NCI-H460 (cell line): Measurements from ENCODE around the gene XRCC1. TPM values are rescaled to one million over a fixed set of nuclear protein-coding genes. Genes with fewer than 3 reads are reported as not detected.
A peak's percentile ranks its signal among the peaks of the same experiment; 100 is the strongest.
"Not testable (repeated sequence)": the region's sequence is repeated elsewhere in the genome, so short reads cannot be mapped to it uniquely, and the experiment has no call there.

Source experiments
- DNase-seq: peaks from one replicate; pipeline ENCODE4 v3.0.0-alpha.2; 2016; ENCODE audit warnings: low read depth; ENCODE audit errors: extremely low read depth
- total RNA-seq: library from RNA; depleted of rRNA; stranded (reverse); fragments of >200 nt; shearing (Covaris generic); gene quantifications from 2 replicates; pipeline ENCODE4 v1.2.3, GENCODE V29; 2014

Gene XRCC1
- total RNA-seq, 1 experiment from 2014 or later, result 13.5 TPM

DNA sequence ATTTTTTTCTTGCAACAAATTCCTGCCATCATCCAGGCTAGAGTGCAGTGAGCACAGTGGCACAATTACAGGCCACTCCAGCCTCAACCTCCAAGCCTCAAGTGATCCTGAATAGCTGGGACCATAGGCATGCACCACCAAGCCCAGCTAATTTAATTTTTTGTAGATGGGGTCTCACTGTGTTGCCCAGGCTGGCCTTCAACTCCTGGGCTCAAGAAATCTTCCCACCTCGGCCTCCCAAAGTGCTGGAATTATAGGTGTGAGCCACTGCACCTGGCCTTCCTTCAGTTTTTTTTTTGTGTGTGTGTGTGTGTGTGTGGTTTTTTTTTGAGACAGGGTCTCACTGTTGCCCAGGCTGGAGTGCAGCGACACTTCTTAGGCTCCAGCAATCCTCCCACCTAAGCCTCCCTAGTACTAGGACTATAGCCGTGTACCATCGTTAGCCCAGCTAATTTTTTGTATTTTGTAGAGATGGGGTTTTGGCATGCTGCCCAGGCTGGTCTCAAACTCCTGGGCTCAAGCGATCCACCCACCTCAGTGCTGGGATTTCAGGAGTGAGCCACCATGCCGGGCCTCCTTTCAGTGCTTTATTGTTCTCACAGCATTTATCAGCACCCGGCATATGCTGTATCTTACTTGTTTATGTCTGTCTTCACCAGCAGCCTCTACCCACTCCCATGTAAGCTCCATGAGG, 30.7 kb upstream of the XRCC1 start:
- DNase-seq, result no peak

DNA sequence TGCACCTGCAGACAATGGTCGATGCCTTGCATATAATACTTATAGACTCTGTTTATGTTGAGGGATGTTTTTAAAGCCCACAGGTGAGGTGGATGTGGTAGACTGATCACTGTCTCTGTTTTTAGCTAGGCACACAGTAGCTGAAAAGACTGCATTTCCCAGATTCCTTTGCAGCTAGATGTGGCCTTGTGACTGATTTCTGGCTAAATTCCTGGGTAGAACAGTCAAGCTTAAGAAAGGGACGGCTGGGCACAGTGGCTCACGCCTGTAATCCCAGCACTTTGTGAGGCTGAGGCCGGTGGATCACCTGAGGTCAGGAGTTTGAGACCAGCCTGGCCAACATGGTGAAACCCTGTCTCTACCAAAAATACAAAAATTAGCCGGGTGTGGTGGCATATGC, 25.0 kb upstream of the XRCC1 start:
- DNase-seq, result not testable (repeated sequence)

DNA sequence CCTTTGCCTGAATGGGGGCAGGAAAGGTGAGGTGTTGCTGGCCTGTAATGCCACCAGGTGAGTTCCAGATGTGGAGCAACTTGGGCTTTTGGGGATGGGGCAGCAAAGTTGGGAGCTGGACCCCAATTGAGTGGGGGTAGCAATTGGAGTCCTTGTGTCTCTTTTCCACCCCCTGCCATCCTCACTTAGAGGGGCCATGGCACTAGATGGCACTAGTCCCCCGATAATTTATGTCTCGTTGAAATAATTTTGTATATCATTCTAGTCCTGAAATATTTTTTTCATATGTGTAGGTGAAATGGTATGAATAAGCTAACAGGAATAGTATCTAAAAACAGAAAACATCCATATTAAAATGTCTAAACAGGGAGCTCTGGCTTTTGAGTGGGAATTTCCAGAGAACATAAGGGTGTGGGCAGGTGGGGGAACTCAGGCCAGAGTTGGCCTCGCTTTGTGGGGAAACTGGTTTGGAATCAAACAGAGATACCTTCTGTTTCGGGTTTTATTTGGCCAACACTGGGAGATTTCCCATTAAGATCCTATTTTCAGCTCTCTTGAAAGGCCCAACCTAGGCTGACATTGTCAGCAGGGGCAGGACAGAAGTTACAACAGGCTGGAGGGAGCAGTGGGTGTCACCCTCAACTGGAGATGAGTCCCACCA, 24.4 kb upstream of the XRCC1 start:
- no peak for DNase-seq

DNA sequence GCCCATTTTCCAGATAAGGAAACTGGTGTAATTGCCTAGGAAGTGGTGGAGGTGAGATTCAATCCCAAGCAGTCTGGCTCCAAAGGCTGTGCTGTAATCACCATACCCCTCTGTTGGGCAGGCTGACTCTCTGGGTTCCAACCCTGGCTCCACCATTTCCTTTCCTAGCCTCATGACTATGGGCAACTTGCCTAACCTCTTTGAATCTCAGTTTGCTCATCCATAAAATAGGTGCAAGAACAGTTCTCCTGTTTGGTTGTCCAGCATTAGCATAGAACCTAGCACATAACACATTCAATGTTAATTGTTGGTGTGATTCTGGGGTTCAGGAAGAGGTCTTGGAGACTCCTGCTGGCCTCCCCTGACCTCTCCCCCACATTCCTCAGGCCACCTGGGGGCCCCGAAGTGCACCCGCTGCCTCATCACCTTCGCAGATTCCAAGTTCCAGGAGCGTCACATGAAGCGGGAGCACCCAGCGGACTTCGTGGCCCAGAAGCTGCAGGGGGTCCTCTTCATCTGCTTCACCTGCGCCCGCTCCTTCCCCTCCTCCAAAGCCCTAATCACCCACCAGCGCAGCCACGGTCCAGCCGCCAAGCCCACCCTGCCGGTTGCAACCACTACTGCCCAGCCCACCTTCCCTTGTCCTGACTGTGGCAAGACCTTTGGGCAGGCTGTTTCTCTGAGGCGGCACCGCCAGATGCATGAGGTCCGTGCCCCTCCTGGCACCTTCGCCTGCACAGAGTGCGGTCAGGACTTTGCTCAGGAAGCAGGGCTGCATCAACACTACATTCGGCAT, 23.3 kb upstream of the XRCC1 start:
- DNase-seq, result no peak

DNA sequence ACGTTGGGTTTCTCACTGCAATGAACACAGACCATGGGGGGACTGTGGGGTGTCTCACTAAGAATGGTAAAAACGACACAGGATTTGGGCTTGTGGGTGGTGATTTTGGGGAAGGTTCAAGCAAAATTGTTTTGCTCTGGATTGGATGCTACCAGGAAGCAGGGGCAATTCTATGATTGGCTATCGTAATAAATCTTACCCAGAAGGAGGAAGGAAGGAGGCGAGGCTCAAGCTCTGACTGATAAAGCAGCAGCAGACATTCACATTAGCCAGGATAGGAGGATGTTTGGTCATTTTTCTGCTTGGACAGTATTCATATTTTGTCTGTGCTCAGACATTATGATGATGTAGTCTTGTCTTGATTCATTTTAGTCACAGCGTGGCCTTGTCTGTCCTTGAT, 22.5 kb upstream of the XRCC1 start:
- no peak for DNase-seq

DNA sequence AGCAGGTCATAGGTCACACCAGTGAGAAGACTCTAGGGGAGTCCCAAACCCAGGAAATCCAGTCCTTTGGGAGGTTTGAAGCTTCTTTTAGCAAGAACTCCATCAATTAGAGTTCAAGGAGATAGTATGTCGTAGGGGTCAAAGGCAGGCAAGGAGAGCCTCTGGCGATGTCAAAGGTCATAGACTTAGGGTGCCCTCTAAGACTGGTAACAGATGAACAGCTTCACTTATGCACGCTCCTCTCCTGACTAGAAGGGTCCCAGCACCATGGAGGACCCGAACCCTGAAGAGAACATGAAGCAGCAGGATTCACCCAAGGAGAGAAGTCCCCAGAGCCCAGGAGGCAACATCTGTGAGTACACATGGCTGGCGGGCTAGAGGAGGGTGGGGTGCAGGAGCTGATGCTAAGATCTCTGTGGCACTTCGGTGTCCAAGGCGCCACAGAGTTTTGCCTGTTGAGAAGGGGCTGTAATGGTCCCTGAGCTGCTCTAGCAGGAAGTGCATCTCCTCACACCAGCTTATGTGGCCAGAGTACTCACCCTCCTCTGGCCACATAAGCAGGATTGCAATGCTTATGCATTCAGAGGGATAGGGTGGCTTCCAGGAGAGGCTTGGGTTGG, 21.6 kb upstream of the XRCC1 start:
- no peak for DNase-seq

DNA sequence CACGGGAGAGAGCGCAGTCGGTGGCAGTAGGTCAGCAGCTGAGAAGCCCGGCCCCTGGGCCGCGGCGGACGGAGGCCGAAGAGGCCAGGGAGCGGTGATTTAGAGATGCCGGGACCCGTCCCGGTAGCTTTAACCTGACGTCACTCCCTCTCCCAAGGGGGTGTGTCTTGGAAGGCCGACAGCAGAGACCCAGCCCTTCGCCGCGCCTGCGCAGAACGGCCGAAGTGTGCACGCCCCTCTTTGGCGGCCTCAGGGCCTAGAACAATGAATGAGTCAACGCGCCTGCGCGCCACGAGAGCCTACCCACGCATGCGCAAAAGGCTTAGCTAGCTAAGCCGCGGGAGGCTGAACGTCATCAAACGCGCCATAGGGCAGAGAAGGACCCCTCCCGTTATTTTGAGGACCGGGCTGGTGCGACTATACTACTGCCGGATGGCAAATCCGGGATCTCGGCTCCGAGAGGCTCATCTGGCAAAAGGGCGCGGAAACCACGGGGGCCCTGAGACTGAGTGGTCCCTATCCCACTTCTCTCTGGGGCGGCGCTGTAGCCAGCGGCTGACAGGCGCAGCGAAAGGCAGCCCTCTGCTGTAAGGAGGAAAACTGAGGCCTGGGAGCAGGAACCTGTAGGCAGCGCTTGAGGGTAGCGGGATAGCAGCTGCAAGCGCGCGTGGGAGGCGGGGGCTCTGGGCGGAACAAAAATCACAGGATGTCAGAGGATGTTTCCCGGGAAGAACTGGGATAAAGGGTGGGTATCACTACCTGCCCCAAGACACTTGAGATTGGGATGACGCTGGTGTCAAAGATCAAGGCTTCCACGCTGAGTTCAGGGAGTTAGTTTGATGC, 20.9 kb upstream of the XRCC1 start, which contains the start of the genes IRGQ and ZNF576:
Gene IRGQ, minus strand, starts transcription at position 136 of the 843 bp plus-strand sequence. CDS start 796 bp downstream, outside the sequence.
Gene ZNF576, plus strand, starts transcription at position 597 of the 843 bp plus-strand sequence. CDS start 514 bp downstream, outside the sequence.
- DNase-seq, result peak; percentile 99

DNA sequence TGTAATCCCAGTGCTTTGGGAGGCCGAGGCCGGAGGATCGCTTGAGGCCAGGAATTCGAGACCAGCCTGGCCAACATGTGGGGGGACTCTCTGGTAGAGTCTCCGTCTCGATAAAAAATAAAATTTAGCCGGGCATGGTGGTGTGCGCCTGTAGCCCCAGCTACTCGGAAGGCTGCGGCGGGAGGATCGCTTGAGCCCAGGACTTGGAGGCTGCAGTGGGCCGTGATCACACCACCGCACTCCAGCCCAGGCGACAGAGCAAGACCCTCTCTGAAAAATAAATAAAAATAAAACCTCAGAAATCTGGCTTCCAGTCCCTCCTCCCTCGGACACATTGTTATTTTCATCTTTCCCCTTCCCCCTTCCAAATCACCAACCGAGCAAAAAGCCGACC, 20.3 kb upstream of the XRCC1 start:
- DNase-seq, result no peak

DNA sequence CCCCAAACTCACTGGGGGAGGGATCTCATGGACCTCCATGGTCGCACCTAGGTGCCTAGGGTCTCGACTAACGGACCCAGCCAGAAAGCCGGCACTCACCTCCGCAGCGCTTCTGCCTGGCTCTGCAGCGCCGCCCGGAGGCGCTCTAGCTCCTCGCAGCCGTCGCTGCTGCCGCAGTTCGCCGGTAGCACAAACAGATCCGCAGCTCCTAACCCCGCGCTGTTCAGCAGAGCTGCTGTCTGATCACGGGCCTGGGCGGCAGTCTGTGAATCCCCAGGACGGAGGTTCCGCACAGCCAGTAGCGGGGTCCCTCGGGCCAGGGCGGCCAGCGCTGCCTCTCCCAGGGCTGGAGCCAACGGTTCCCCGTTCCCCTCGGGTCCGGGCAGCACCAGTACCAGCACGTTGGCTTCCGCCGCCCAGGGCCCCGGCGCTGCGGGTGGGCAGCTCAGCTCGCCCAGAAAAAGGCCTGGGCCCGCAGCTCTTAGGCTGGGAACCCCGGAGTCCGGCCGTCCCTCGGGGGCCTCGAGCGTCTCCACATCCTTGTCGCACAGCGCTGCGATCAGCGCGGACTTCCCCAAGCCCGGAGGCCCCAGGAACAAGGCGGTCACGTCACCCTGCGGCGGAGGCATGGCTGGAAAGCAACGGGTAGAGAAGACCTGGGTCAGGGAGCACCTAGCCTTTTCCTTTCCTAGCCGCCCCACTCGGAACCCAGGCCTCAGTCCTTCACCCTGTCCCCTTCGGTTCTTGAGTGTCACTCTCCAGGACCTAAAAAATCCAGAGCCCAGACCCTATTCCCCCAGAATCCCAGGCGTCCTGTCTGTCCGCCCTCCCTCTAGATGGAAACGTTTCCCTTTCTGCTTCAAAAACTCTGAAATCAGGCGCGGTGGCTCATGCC, 19.6 kb upstream of the XRCC1 start:
- peak; percentile 39 for DNase-seq

DNA sequence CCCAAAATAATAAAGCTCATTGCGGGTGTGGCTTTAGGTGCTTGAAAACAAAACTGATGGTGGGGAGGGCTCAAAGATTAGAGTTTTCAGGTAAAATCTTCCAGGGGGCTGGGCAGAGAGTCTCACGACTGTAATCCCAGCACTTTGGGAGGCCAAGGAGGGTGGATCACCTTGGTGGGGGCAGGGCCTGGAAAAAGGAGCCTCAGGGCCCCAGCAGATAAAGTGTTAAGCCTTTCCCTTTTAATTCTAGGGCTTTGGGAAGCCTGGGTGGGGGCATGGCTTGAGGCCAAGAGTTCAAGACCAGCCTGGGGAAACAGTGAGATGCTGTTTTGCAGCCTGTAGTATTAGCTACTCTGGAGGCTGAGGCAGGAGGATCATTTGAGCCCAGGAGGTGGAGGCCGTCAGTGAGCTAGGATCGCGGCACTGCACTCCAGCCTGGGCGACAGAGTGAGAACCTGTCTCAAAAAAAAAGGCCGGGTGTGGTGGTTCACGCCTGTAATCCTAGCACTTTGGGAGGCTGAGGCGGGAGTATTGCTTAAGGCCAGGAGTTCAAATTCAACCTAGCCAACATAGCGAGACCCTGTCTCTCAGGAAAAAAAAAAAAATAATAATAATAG, 18.9 kb upstream of the XRCC1 start:
- DNase-seq, result no peak

DNA sequence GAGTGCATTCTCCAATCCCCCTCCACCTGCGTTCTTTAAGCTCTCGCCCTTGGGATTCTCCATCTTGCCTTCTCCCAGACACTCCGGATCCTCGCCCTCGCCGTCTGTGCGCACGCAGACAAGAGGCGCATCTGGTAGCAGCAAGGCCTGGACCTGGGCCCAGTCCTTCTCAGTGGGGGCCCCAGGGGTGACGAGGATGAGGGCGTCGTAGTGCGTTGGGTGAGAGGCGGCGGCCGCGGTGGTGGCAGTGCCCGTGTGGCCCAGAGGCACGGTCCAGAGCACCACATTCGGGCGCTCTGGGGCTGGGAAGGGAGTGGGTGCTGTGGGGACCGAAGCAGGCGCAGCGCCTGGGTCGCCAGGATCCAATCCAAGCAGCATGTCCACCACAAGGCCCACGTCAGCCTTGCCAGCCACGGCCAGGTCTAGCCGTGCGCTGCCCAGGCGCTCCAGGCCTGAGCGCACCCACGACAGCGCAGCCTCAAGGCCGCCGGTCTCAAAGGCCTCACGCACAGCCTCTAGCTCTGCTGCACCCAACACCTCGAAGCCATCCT, 17.5 kb upstream of the XRCC1 start:
- no peak for DNase-seq

DNA sequence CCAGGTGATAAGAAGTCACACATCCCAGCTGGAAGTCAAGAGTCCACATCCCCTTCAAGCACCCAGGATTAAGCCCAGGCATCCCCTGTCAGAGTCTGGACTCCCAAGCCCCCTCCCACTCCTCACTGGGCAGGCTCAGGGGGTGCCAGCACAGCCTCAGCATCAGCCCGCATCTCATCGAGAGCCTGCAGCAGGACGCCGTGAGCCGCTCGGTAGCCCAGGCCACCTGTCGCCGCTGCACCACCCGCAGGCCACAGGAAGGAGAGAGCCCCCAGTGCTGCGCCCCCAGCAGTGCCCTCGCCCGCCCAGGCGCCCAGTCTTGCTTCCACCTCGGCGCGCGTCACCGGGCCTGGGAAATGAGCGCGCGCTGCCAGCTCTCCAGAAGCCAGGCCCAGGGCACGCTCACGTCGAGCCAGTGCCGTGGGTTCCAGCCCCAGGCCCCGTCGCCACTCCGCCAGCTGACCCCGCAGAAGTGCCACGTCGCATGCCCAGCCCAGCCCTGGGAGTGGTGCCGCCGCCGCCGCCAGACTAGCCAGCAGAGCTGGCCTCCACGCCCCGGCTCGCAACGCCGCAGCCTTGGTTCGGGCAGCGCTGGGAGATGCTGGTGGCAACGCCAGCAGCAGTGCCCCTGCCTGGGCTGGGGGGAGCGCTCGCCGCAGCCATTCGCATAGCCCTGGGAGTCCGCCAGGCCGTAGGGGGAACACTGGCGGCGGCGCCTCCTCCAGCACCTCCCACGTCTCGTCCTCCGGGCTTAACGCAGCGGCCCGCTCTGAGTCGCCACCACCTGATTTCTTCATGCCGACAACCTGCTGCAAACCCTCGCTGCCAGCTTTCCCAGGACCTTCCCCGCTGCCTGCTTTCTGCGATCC, 16.8 kb upstream of the XRCC1 start:
- DNase-seq, result no peak

DNA sequence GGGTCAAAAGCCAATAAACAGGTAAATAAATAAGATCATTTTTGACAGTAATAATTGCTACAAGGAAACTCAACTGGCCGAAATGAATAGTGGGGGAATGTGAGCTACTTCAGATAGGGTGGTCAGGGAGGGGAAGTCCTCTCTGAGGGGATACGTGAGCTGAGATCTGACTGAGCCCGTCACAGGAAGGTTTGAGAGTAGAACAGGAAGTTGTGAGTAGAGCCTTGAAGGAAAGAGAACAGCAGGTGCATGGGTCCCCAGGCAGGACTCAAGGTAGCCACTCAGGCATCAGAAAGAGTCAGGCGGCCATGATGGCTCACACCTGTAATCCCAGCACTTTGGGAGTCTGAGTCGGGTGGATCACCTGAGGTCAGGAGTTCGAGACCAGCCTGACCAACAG, 14.4 kb upstream of the XRCC1 start:
- DNase-seq, result no peak

DNA sequence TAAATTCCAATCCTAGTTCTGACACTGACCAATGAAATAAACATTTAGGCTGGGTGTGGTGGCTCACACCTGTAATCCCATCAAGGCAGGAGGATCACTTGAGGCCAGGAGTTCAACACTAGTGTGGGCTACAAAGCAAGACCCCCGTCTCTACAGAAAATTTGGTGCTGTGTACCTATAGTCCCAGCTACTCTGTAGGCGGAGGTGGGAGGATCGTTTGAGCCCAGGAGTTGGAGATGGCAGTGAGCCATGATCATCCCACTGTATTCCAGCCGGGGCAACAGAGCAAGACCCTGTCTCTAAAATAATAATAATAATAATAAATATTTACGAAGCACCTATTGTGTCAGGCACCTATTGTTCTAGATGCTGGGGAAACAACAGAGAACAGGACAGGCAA, 13.9 kb upstream of the XRCC1 start:
- no peak for DNase-seq

DNA sequence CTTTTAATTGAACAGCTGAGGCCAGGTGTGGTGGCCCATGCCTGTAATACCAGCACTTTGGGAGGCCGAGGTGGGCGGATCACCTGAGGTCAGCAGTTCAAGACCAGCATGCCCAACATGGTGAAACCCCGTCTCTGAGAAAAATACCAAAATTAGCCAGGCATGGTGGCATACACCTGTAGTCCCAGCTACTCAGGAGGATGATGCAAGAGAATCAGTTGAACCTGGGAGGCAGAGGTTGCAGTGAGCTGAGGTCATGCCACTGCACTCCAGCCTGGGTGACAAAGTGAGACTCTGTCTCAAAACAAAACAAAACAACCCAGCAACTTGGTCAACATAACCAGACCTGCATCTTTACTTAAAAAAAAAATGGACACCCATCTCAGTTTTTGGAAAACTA, 11.7 kb upstream of the XRCC1 start:
- not testable (repeated sequence) for DNase-seq

DNA sequence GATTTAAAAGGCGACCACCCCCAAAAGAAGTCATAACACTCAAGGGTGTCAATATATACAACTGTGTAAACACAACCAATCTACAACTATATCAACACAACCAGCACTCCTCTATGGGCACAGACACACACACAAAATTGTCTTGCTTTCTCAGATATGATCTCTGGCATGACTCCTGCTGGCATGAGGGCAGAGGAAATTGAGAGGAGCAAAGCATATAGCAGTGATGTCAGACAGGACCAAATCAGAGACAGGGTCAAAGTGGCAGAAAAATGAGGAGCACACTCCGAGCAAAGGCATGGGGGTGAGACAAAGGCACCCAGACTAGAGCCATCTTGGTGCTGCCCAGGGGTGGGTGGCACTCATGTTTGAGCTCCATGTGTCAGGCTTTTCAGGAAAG, 11.0 kb upstream of the XRCC1 start:
- DNase-seq, result no peak

DNA sequence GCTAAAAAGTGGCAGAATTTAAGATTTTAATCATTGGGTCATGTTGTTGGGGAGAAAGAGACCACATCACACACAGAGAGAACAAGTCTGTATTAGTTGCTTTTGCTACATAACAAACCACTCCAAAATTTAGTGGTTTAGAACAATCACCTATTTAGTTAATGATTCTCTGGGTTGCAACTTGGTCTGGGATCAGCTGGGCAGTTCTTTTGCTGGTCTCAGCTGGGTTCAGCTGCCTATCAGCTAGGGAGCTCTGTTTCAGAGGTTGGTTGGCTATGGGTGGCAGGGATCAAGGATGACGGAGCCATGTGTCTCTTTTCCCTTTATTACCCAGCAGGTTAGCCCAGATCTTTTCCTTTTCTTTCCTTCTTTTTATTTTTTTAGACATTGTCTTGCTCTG, 9.2 kb upstream of the XRCC1 start:
- DNase-seq, result no peak
